SK-N-SH treated with all-trans-retinoic acid at 6 μM for 48 hours (cell line): Measurements from ENCODE around the gene BBS9.

Experiments
- ARNTL ChIP-seq: fragments of 450-650 bp; formaldehyde crosslinking; IDR thresholded peaks from 2 replicates; pipeline ENCODE4 v1.5.0; 2020; ENCODE audit warnings: low read depth, mild to moderate bottlenecking, moderate library complexity, borderline replicate concordance
- PPARA ChIP-seq: fragments of 250-450 bp; sonication (Bioruptor Pico); IDR thresholded peaks from 2 replicates; pipeline ENCODE4 v1.5.0; 2020; ENCODE audit warnings: mild to moderate bottlenecking, borderline replicate concordance
- RARB ChIP-seq: fragments of 250-450 bp; sonication (Bioruptor Pico); IDR thresholded peaks from 2 replicates; pipeline ENCODE4 v1.8.0; 2021; ENCODE audit warnings: mild to moderate bottlenecking, moderate library complexity
- TSHZ2 ChIP-seq: fragments of 250-450 bp; sonication (Bioruptor Pico); IDR thresholded peaks from 2 replicates; pipeline ENCODE4 v1.5.0; 2020; ENCODE audit warnings: mild to moderate bottlenecking, moderate library complexity
- ZC3H10 ChIP-seq: fragments of 250-450 bp; sonication (Bioruptor Pico); IDR thresholded peaks from 2 replicates; pipeline ENCODE4 v1.5.1; 2021; ENCODE audit warnings: mild to moderate bottlenecking, moderate library complexity
- ZFP3 ChIP-seq: fragments of 250-450 bp; sonication (Bioruptor Pico); IDR thresholded peaks from 2 replicates; pipeline ENCODE4 v1.5.0; 2020; ENCODE audit warnings: mild to moderate bottlenecking, moderate library complexity
- ZFP30 ChIP-seq: fragments of 450-650 bp; formaldehyde crosslinking; IDR thresholded peaks from 2 replicates; pipeline ENCODE4 v1.5.0; 2022; ENCODE audit warnings: mild to moderate bottlenecking, moderate library complexity
- ZNF8 ChIP-seq: fragments of 450-650 bp; formaldehyde crosslinking; IDR thresholded peaks from 2 replicates; pipeline ENCODE4 v1.5.0; 2020; ENCODE audit warnings: mild to moderate bottlenecking, moderate library complexity

- TF ChIP-seq ZFP30 (CRISPR knock-in tag) (no peak), ZC3H10 (no peak), PPARA (CRISPR knock-in tag) (no peak), ZNF8 (CRISPR knock-in tag) (no peak), ZFP3 (CRISPR knock-in tag) (no peak), ARNTL (CRISPR knock-in tag) (no peak), RARB (CRISPR knock-in tag) (no peak), TSHZ2 (no peak)
Measured at GRCh38 chr7:33421429-33421828, 292.1 kb downstream of the BBS9 start.
